B cell (primary cell): ENCODE measurements around the gene FAXDC2. TPM values are rescaled to one million over a fixed set of nuclear protein-coding genes. Genes with fewer than 3 reads are reported as not detected.

ENCODE experiments used
- ATAC-seq: fragments of 200-7000 bp; cut with Tn5 transposase; one replicate; pipeline ENCODE4 v1.10.0; 2021; ENCODE audit warnings: low read depth, mild to moderate bottlenecking, moderate number of reproducible peaks, moderate library complexity
- CTCF ChIA-PET: fragments of 350-600 bp; sonication (Branson Sonifier 250); formaldehyde crosslinking; loops from one replicate; lab custom pipeline; 2021; ENCODE audit warnings: antibody characterized with exemption, inconsistent platforms; lab: Charles Lee
- POLR2A ChIA-PET: fragments of 350-600 bp; sonication (Branson Sonifier 250); formaldehyde crosslinking; loops from one replicate; lab custom pipeline; 2021; ENCODE audit warnings: antibody characterized with exemption; lab: Charles Lee
- DNase-seq: peaks from one replicate; pipeline ENCODE4 v3.0.0; 2013
- H2AFZ ChIP-seq: 2 replicates; pipeline ENCODE4 v1.6.1; 2012; ENCODE audit warnings: mild to moderate bottlenecking, low read depth, low read length; ENCODE audit not compliant: insufficient read depth, poor library complexity, severe bottlenecking
- H3K27ac ChIP-seq, 2 donors: 1 replicate in 1 of 2; 2 replicates in 1 of 2; pipeline ENCODE4 v1.5.1; 2012 to 2013; ENCODE audit warnings: low read length in 2 of 2, mild to moderate bottlenecking in 2 of 2, moderate library complexity in 1 of 2
- H3K27me3 ChIP-seq, 4 experiments: fragments of 200-600 bp in 1 of 4; sonication (generic) in 1 of 4; replicated peaks in 1 of 4; 1 replicate in 2 of 4; 2 replicates in 2 of 4; pipeline versions ENCODE4 v1.6.1 to v1.7.0; 2013 to 2016; ENCODE audit warnings: low read length in 3 of 4, mild to moderate bottlenecking in 2 of 4, mixed read lengths in 1 of 4, moderate library complexity in 1 of 4; ENCODE audit not compliant: insufficient read depth in 4 of 4, control insufficient read depth in 3 of 4; ENCODE audit errors: control extremely low read depth in 1 of 4
- H3K36me3 ChIP-seq, 2 experiments: replicated peaks in 1 of 2; 1 replicate in 1 of 2; 2 replicates in 1 of 2; pipeline versions ENCODE4 v1.6.1 to v1.7.1; 2013; ENCODE audit warnings: low read length in 1 of 2; ENCODE audit not compliant: insufficient read depth in 2 of 2, control insufficient read depth in 1 of 2; ENCODE audit errors: control extremely low read depth in 1 of 2, extremely low read depth in 1 of 2
- H3K4me1 ChIP-seq, 2 donors: fragments of 200-600 bp in 1 of 2; sonication (generic) in 1 of 2; 1 replicate in 1 of 2; 2 replicates in 1 of 2; pipeline versions ENCODE4 v1.5.1 to v1.6.1; 2013 to 2017; ENCODE audit warnings: low read length in 2 of 2; ENCODE audit not compliant: control insufficient read depth in 2 of 2, insufficient read depth in 2 of 2
- H3K4me2 ChIP-seq: replicated peaks from 2 replicates; pipeline ENCODE3; 2012; ENCODE audit warnings: mild to moderate bottlenecking, low read depth, low read length; ENCODE audit not compliant: poor library complexity, severe bottlenecking
- H3K4me3 ChIP-seq, 5 experiments: fragments of 200-600 bp in 1 of 5; sonication (generic) in 1 of 5; 1 replicate in 3 of 5; 2 replicates in 2 of 5; pipeline versions ENCODE4 v1.5.1 to v1.7.0; 2011 to 2016; ENCODE audit warnings: low read length in 4 of 5, mild to moderate bottlenecking in 4 of 5, low read depth in 2 of 5, control low read depth in 1 of 5, moderate library complexity in 1 of 5; ENCODE audit not compliant: insufficient read depth in 1 of 5; ENCODE audit errors: control extremely low read depth in 1 of 5, extremely low read depth in 1 of 5
- H3K79me2 ChIP-seq: fragments of 200-600 bp; sonication (generic); one replicate; pipeline ENCODE4 v1.6.0; 2016; ENCODE audit warnings: low read length; ENCODE audit not compliant: control insufficient read depth, insufficient read depth
- H3K9ac ChIP-seq: fragments of 200-600 bp; sonication (generic); 2 replicates; pipeline ENCODE4 v1.6.1; 2017; ENCODE audit warnings: mild to moderate bottlenecking, low read length, moderate library complexity
- H3K9me3 ChIP-seq, 3 donors: one replicate each; pipeline versions ENCODE4 v1.6.1 to v1.7.1; 2013; ENCODE audit warnings: low read length in 2 of 3; ENCODE audit not compliant: control insufficient read depth in 2 of 3, insufficient read depth in 1 of 3; ENCODE audit errors: control extremely low read depth in 1 of 3
- H4K20me1 ChIP-seq: 2 replicates; pipeline ENCODE4 v1.6.0; 2012; ENCODE audit warnings: mild to moderate bottlenecking, low read length; ENCODE audit not compliant: insufficient read depth, control insufficient read depth, poor library complexity, severe bottlenecking
- H3K27ac Mint-ChIP-seq: one replicate; pipeline ENCODE4 v1.8.0; 2021; ENCODE audit warnings: mixed read lengths
- H3K27me3 Mint-ChIP-seq: one replicate; pipeline ENCODE4 v1.8.0; 2021; ENCODE audit warnings: mixed read lengths
- H3K4me1 Mint-ChIP-seq: one replicate; pipeline ENCODE4 v1.8.0; 2021; ENCODE audit warnings: mixed read lengths
- H3K4me3 Mint-ChIP-seq: one replicate; pipeline ENCODE4 v1.8.0; 2021; ENCODE audit warnings: mixed read lengths
- H3K9me3 Mint-ChIP-seq: one replicate; pipeline ENCODE4 v1.8.0; 2022; ENCODE audit warnings: mixed read lengths; ENCODE audit not compliant: insufficient read depth
- EZH2 ChIP-seq: IDR thresholded peaks from 2 replicates; pipeline ENCODE4 v1.6.1; 2012; ENCODE audit warnings: borderline replicate concordance, low read depth, mild to moderate bottlenecking, moderate library complexity, low read length; ENCODE audit not compliant: insufficient read depth, poor library complexity, severe bottlenecking
- WGBS: methylation state at CpG from one replicate; pipeline ENCODE4 v1.1.5; 2013; ENCODE audit warnings: missing lambda C conversion rate; ENCODE audit not compliant: insufficient coverage; 5-methylcytosine and 5-hydroxymethylcytosine counted together
- intact Hi-C: fragments of 100-400 bp; cut with micrococcal nuclease; formaldehyde crosslinking; loops from one replicate; pipeline ENCODE4 v1.10.0; 2022
- polyA plus RNA-seq: library from polyadenylated mRNA; depleted of rRNA; stranded (reverse); fragments of >200 nt; gene quantifications from 2 replicates; pipeline ENCODE4 v1.2.3, GENCODE V29; 2012
- total RNA-seq, 2 donors: library from RNA; stranded (reverse); fragments of 120-200 nt in 1 of 2; gene quantifications; 1 replicate in 1 of 2; 2 replicates in 1 of 2; pipeline versions ENCODE4 v1.2.3 to v1.2.4, GENCODE V29; 2013 to 2022
- TF ChIP-seq, protein P1 (sequence below): fragments of 200-600 bp; IDR thresholded peaks from one replicate; pipeline ENCODE4 v1.8.0; 2022; ENCODE audit warnings: antibody characterized with exemption, mild to moderate bottlenecking

Gene FAXDC2
- total and polyA plus RNA-seq, 2 donors (not counting 1 experiment from before 2014, with no cell fraction given) = 0.07 TPM; not detected in 1

DNA sequence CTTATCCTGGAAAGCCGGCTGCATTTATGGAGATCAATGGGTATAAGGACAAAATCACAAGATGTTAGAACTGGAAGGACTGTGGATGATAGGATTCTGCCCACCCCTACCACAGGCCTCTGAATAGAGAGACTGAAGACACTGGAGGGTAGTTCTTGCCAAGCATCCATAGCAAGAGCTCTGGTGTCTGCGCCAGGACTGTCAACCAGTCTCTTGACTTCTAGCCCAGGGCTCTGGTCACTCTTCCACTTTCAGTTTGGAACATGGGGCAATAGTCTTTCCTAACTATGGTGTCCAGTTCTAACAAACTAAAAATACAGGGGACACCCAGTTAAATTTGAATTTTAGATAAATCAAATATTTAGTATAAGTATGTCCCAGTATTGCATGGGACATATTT is 71.9 kb downstream of the FAXDC2 start:
- H3K27me3 ChIP-seq = no peaks in the 10 kb centered on the region
- CTCF ChIA-PET = interaction anchor here (0.6 kb wide), 1 partner anchor 36 kb away, joined by 5 read pairs; no protein-coding TSS in a partner anchor
- 100% methylated on average over 2 of the region's 2 CpGs for WGBS
- H3K36me3 ChIP-seq = peaks cover 0 to 5% of the 10 kb centered on the region in 2 experiments
- peaks cover 100% of the 10 kb centered on the region for H3K79me2 ChIP-seq
- Mint-ChIP-seq H3K9me3 (no peaks in the 10 kb centered on the region), H3K4me1 (peaks cover 66% of the 10 kb centered on the region), H3K27ac (peak overlapping the region; percentile 3), H3K27me3 (no peaks in the 10 kb centered on the region), H3K4me3 (no peak overlapping the region)
- DNase-seq (no peak), ATAC-seq (no peak)
- POLR2A ChIA-PET = interaction anchor here (0.6 kb wide), 1 partner anchor 42 kb away, joined by 3 read pairs; no protein-coding TSS in a partner anchor
- peaks cover 48 to 52% of the 10 kb centered on the region in 2 donors for H3K4me1 ChIP-seq
- no peak overlapping the region for H3K9ac ChIP-seq
- intact Hi-C loops = no loop called here
- no peak overlapping the region for H3K27ac ChIP-seq
- no peak overlapping the region for H3K4me3 ChIP-seq
- H2AFZ ChIP-seq = no peak overlapping the region
- H4K20me1 ChIP-seq = peaks cover 90% of the 10 kb centered on the region
- no peak for TF ChIP-seq EZH2
- TF ChIP-seq, protein P1, sequence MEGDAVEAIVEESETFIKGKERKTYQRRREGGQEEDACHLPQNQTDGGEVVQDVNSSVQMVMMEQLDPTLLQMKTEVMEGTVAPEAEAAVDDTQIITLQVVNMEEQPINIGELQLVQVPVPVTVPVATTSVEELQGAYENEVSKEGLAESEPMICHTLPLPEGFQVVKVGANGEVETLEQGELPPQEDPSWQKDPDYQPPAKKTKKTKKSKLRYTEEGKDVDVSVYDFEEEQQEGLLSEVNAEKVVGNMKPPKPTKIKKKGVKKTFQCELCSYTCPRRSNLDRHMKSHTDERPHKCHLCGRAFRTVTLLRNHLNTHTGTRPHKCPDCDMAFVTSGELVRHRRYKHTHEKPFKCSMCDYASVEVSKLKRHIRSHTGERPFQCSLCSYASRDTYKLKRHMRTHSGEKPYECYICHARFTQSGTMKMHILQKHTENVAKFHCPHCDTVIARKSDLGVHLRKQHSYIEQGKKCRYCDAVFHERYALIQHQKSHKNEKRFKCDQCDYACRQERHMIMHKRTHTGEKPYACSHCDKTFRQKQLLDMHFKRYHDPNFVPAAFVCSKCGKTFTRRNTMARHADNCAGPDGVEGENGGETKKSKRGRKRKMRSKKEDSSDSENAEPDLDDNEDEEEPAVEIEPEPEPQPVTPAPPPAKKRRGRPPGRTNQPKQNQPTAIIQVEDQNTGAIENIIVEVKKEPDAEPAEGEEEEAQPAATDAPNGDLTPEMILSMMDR = no peak
- no peaks in the 10 kb centered on the region for H3K9me3 ChIP-seq
- no peak overlapping the region for H3K4me2 ChIP-seq

DNA sequence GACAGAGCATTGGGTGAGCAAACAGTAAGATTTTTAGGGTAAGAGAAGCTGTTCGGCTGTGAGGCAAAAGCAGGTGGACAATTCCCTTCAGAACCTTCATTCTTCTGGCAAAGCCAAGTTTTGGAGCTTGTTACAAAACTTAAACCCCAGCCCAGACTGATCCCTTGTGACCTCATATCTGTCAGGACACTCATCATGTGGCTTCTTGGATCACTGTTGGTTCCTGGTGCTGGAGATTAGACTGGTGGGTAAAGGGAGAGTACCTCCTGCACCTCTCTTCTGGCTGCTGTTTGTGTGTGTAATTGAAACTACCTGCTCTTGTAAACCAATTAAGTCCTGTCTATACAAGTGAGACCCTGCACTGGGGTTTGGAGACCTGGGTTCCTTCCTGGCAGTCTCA is 74.2 kb downstream of the FAXDC2 start:
- Histone ChIP-seq H3K36me3 (peaks cover 0 to 5% of the 10 kb centered on the region in 2 experiments), H4K20me1 (peaks cover 89% of the 10 kb centered on the region), H3K9ac (no peak overlapping the region), H3K27me3 (no peaks in the 10 kb centered on the region), H3K79me2 (peaks cover 100% of the 10 kb centered on the region), H3K27ac (peak overlapping the region in 1 of 2 donors; percentile 12), H2AFZ (no peak overlapping the region), H3K9me3 (no peaks in the 10 kb centered on the region), H3K4me3 (no peak overlapping the region), H3K4me1 (peaks cover 35 to 44% of the 10 kb centered on the region in 2 donors), H3K4me2 (no peak overlapping the region)
- ATAC-seq (no peak), DNase-seq (no peak)
- intact Hi-C loops = no loop called here
- ChIA-PET CTCF (interaction anchor here (1.3 kb wide), 1 partner anchor 9 kb away, joined by 3 read pairs; no protein-coding TSS in a partner anchor), POLR2A (interaction anchor here (0.5 kb wide), 1 partner anchor 93 kb away, joined by 12 read pairs; no protein-coding TSS in a partner anchor)
- H3K4me1 Mint-ChIP-seq = peaks cover 62% of the 10 kb centered on the region
- H3K27ac Mint-ChIP-seq = no peak overlapping the region
- no peak overlapping the region for H3K4me3 Mint-ChIP-seq
- no CpG with 5 or more reads among the region's 1 CpG for WGBS
- no peaks in the 10 kb centered on the region for H3K27me3 Mint-ChIP-seq
- TF ChIP-seq EZH2 = no peak
- TF ChIP-seq, protein P1 = no peak
- H3K9me3 Mint-ChIP-seq = no peaks in the 10 kb centered on the region
